ENCODE measurements around the gene ALG9.

ALG9 gene

GRCh38 chr11:111819829-111820237 lies 51.5 kb downstream of the ALG9 start:
- no peak for TF ChIP-seq CTCF (conservative IDR thresholded peaks at IDR 0.05; ENCODE audit: low read depth, low read length)
- Histone ChIP-seq H3K4me3 (IDR thresholded peaks at IDR 0.05; ENCODE audit: insufficient read depth, low read depth, low read length) (no peak overlapping the region), H3K4me1 (ENCODE audit: low read depth, poor library complexity, severe bottlenecking) (no peaks in the 10 kb centered on the region), H3K36me3 (ENCODE audit: insufficient read depth) (no peaks in the 10 kb centered on the region), H3K79me2 (ENCODE audit: insufficient read depth, low read depth) (no peaks in the 10 kb centered on the region), H3K27ac (no peak overlapping the region), H3K9ac (no peak overlapping the region), H3K27me3 (ENCODE audit: insufficient read depth, low read depth) (no peaks in the 10 kb centered on the region), H2AFZ (ENCODE audit: low read depth) (no peak overlapping the region), H4K20me1 (ENCODE audit: insufficient read depth) (no peaks in the 10 kb centered on the region), H3K4me2 (no peak overlapping the region)

GRCh38 chr11:111819161-111819828 lies 52.1 kb downstream of the ALG9 start:
- no peaks in the 10 kb centered on the region for H3K27me3 ChIP-seq (ENCODE audit: insufficient read depth, low read depth)
- no peaks in the 10 kb centered on the region for H3K36me3 ChIP-seq (ENCODE audit: insufficient read depth)
- no peak for TF ChIP-seq CTCF (conservative IDR thresholded peaks at IDR 0.05; ENCODE audit: low read depth, low read length)
- H3K4me3 ChIP-seq (IDR thresholded peaks at IDR 0.05; ENCODE audit: insufficient read depth, low read depth, low read length) = no peak overlapping the region
- H3K79me2 ChIP-seq (ENCODE audit: insufficient read depth, low read depth) = no peaks in the 10 kb centered on the region
- H2AFZ ChIP-seq (ENCODE audit: low read depth) = no peak overlapping the region
- no peaks in the 10 kb centered on the region for H4K20me1 ChIP-seq (ENCODE audit: insufficient read depth)
- H3K4me2 ChIP-seq = no peak overlapping the region
- peaks cover under 1% of the 10 kb centered on the region for H3K4me1 ChIP-seq (ENCODE audit: low read depth, poor library complexity, severe bottlenecking)
- no peak overlapping the region for H3K27ac ChIP-seq
- no peak overlapping the region for H3K9ac ChIP-seq

- no peak for TF ChIP-seq CTCF (conservative IDR thresholded peaks at IDR 0.05; ENCODE audit: low read depth, low read length)
Measured at GRCh38 chr11:111815489-111815888, 55.9 kb downstream of the ALG9 start.

GRCh38 chr11:111814557-111815320 lies 56.6 kb downstream of the ALG9 start:
- TF ChIP-seq CTCF (conservative IDR thresholded peaks at IDR 0.05; ENCODE audit: low read depth, low read length) = no peak
- Histone ChIP-seq H3K36me3 (ENCODE audit: insufficient read depth) (no peaks in the 10 kb centered on the region), H3K79me2 (ENCODE audit: insufficient read depth, low read depth) (no peaks in the 10 kb centered on the region), H3K4me3 (IDR thresholded peaks at IDR 0.05; ENCODE audit: insufficient read depth, low read depth, low read length) (no peak overlapping the region), H4K20me1 (ENCODE audit: insufficient read depth) (no peaks in the 10 kb centered on the region), H3K27me3 (ENCODE audit: insufficient read depth, low read depth) (no peaks in the 10 kb centered on the region), H3K9ac (no peak overlapping the region), H3K4me2 (no peak overlapping the region), H2AFZ (ENCODE audit: low read depth) (no peak overlapping the region), H3K4me1 (ENCODE audit: low read depth, poor library complexity, severe bottlenecking) (peaks cover 8% of the 10 kb centered on the region), H3K27ac (no peak overlapping the region)

More at GRCh38 chr11:111815489-111815888, 55.9 kb downstream of the ALG9 start:
- H4K20me1 ChIP-seq (ENCODE audit: insufficient read depth) = no peaks in the 10 kb centered on the region
- H3K9ac ChIP-seq = no peak overlapping the region
- H3K27ac ChIP-seq = no peak overlapping the region
- no peak overlapping the region for H3K4me2 ChIP-seq
- H3K4me3 ChIP-seq (IDR thresholded peaks at IDR 0.05; ENCODE audit: insufficient read depth, low read depth, low read length) = no peak overlapping the region
- H2AFZ ChIP-seq (ENCODE audit: low read depth) = no peak overlapping the region
- no peaks in the 10 kb centered on the region for H3K79me2 ChIP-seq (ENCODE audit: insufficient read depth, low read depth)
- H3K27me3 ChIP-seq (ENCODE audit: insufficient read depth, low read depth) = no peaks in the 10 kb centered on the region
- H3K36me3 ChIP-seq (ENCODE audit: insufficient read depth) = no peaks in the 10 kb centered on the region
- H3K4me1 ChIP-seq (ENCODE audit: low read depth, poor library complexity, severe bottlenecking) = peaks cover 8% of the 10 kb centered on the region
